ENCODE data around the gene PHF2.
A peak's percentile ranks its signal among the peaks of the same experiment; 100 is the strongest.

The PHF2 gene

GRCh38 chr9:93598647-93599241 is 22.4 kb downstream of the PHF2 start:
- DNase-seq (ENCODE audit: insufficient read length, low spot score) (no peak), FAIRE-seq (no peak)

- FAIRE-seq (peak; percentile 72), DNase-seq (ENCODE audit: insufficient read length, low spot score) (no peak)
Measured at GRCh38 chr9:93599571-93600403, 23.4 kb downstream of the PHF2 start.

GRCh38 chr9:93600504-93600903 is 24.1 kb downstream of the PHF2 start:
- FAIRE-seq (no peak), DNase-seq (ENCODE audit: insufficient read length, low spot score) (no peak)

GRCh38 chr9:93601063-93601462 is 24.7 kb downstream of the PHF2 start:
- DNase-seq (ENCODE audit: insufficient read length, low spot score) (no peak), FAIRE-seq (no peak)

GRCh38 chr9:93601666-93602065 is 25.3 kb downstream of the PHF2 start:
- DNase-seq (ENCODE audit: insufficient read length, low spot score) = no peak
- FAIRE-seq = no peak

- FAIRE-seq (no peak), DNase-seq (ENCODE audit: insufficient read length, low spot score) (no peak)
Measured at GRCh38 chr9:93603011-93603410, 26.6 kb downstream of the PHF2 start.

- DNase-seq (ENCODE audit: insufficient read length, low spot score) (no peak), FAIRE-seq (no peak)
Measured at GRCh38 chr9:93603906-93604326, 27.5 kb downstream of the PHF2 start.

GRCh38 chr9:93606187-93606586 is 29.8 kb downstream of the PHF2 start:
- DNase-seq (ENCODE audit: insufficient read length, low spot score) (no peak), FAIRE-seq (no peak)

- no peak for FAIRE-seq
Measured at GRCh38 chr9:93610206-93610605, 33.8 kb downstream of the PHF2 start.

GRCh38 chr9:93612052-93612795 is 35.8 kb downstream of the PHF2 start:
- FAIRE-seq (no peak), DNase-seq (ENCODE audit: insufficient read length, low spot score) (no peak)

More at GRCh38 chr9:93610206-93610605, 33.8 kb downstream of the PHF2 start:
- no peak for DNase-seq (ENCODE audit: insufficient read length, low spot score)

GRCh38 chr9:93612796-93613154 is 36.4 kb downstream of the PHF2 start:
- FAIRE-seq = no peak
- DNase-seq (ENCODE audit: insufficient read length, low spot score) = no peak

GRCh38 chr9:93613174-93613573 is 36.8 kb downstream of the PHF2 start:
- FAIRE-seq (no peak), DNase-seq (ENCODE audit: insufficient read length, low spot score) (no peak)

GRCh38 chr9:93613791-93614190 is 37.4 kb downstream of the PHF2 start:
- DNase-seq (ENCODE audit: insufficient read length, low spot score) (no peak), FAIRE-seq (no peak)

GRCh38 chr9:93614830-93615468 is 38.6 kb downstream of the PHF2 start:
- FAIRE-seq = peak; percentile 60
- DNase-seq (ENCODE audit: insufficient read length, low spot score) = no peak

GRCh38 chr9:93616044-93616443 is 39.7 kb downstream of the PHF2 start:
- FAIRE-seq (no peak), DNase-seq (ENCODE audit: insufficient read length, low spot score) (no peak)

GRCh38 chr9:93617273-93617672 is 40.9 kb downstream of the PHF2 start:
- no peak for FAIRE-seq

GRCh38 chr9:93619272-93619775 is 42.9 kb downstream of the PHF2 start:
- DNase-seq (ENCODE audit: insufficient read length, low spot score) = no peak
- no peak for FAIRE-seq

More at GRCh38 chr9:93617273-93617672, 40.9 kb downstream of the PHF2 start:
- DNase-seq (ENCODE audit: insufficient read length, low spot score) = no peak

- DNase-seq (ENCODE audit: insufficient read length, low spot score) = no peak
- FAIRE-seq = no peak
Measured at GRCh38 chr9:93620041-93620506, 43.7 kb downstream of the PHF2 start.

- DNase-seq (ENCODE audit: insufficient read length, low spot score) (no peak), FAIRE-seq (no peak)
Measured at GRCh38 chr9:93620881-93621820, 44.8 kb downstream of the PHF2 start.

- DNase-seq (ENCODE audit: insufficient read length, low spot score) = no peak
- FAIRE-seq = no peak
Measured at GRCh38 chr9:93621922-93622321, 45.5 kb downstream of the PHF2 start.
